SJSA1 (cell line): ENCODE data around the gene EOLA2. TPM values are rescaled to one million over a fixed set of nuclear protein-coding genes. Genes with fewer than 3 reads are reported as not detected.
"Not testable (repeated sequence)": the region's sequence is repeated elsewhere in the genome, so short reads cannot be mapped to it uniquely, and the experiment has no call there.

ENCODE experiments used
- DNase-seq, 2 experiments: peaks; one replicate each; pipeline ENCODE4 v3.0.0-alpha.2; 2015 to 2020; ENCODE audit warnings: low spot score in 2 of 2, low read depth in 1 of 2
- H3K27ac ChIP-seq: fragments of 250-450 bp; sonication (Bioruptor Pico); 2 replicates; pipeline ENCODE4 v1.5.1; 2020; ENCODE audit warnings: mild to moderate bottlenecking, moderate library complexity
- H3K27me3 ChIP-seq: fragments of 250-450 bp; sonication (Bioruptor Pico); replicated peaks from 2 replicates; pipeline ENCODE4 v1.5.1; 2020; ENCODE audit warnings: mild to moderate bottlenecking, moderate library complexity
- H3K36me3 ChIP-seq: fragments of 250-450 bp; sonication (Bioruptor Pico); 2 replicates; pipeline ENCODE4 v1.5.1; 2020; ENCODE audit warnings: mild to moderate bottlenecking
- H3K4me1 ChIP-seq: fragments of 250-450 bp; sonication (Bioruptor Pico); replicated peaks from 2 replicates; pipeline ENCODE4 v1.6.1; 2021; ENCODE audit warnings: mild to moderate bottlenecking
- H3K4me3 ChIP-seq: fragments of 250-450 bp; sonication (Bioruptor Pico); 2 replicates; pipeline ENCODE4 v1.5.1; 2020; ENCODE audit warnings: mild to moderate bottlenecking
- H3K9me3 ChIP-seq: fragments of 250-450 bp; sonication (Bioruptor Pico); replicated peaks from 2 replicates; pipeline ENCODE4 v1.5.1; 2020; ENCODE audit warnings: mild to moderate bottlenecking
- total RNA-seq: library from RNA; depleted of rRNA; stranded (reverse); fragments of >200 nt; shearing (Covaris generic); gene quantifications from 2 replicates; pipeline ENCODE4 v1.2.3, GENCODE V29; 2014; rRNA removed

EOLA2 gene
- total RNA-seq, 1 experiment from 2014 or later, result 23.6 TPM

- DNase-seq, H3K36me3 ChIP-seq, H3K27ac ChIP-seq, H3K27me3 ChIP-seq, H3K4me1 ChIP-seq, H3K9me3 ChIP-seq, H3K4me3 ChIP-seq: not testable (repeated sequence)
Measured at GRCh38 chrX:149924434-149924833, 13.9 kb downstream of the EOLA2 start.

- H3K27ac ChIP-seq, H3K9me3 ChIP-seq, DNase-seq, H3K4me3 ChIP-seq, H3K27me3 ChIP-seq, H3K36me3 ChIP-seq, H3K4me1 ChIP-seq: not testable (repeated sequence)
Measured at GRCh38 chrX:149923836-149924235, 14.5 kb downstream of the EOLA2 start.

- DNase-seq, result no peak
- Histone ChIP-seq H3K4me3 (no peak overlapping the region), H3K9me3 (no peaks in the 10 kb centered on the region), H3K36me3 (no peaks in the 10 kb centered on the region), H3K27ac (no peak overlapping the region), H3K27me3 (no peaks in the 10 kb centered on the region), H3K4me1 (no peaks in the 10 kb centered on the region)
Measured at GRCh38 chrX:149916745-149917392, 21.4 kb downstream of the EOLA2 start.

GRCh38 chrX:149910178-149910695, 28.1 kb downstream of the EOLA2 start:
- no peaks in the 10 kb centered on the region for H3K9me3 ChIP-seq
- no peaks in the 10 kb centered on the region for H3K36me3 ChIP-seq
- no peaks in the 10 kb centered on the region for H3K4me1 ChIP-seq
- no peak for DNase-seq
- no peak overlapping the region for H3K27ac ChIP-seq
- H3K27me3 ChIP-seq, result no peaks in the 10 kb centered on the region
- H3K4me3 ChIP-seq, result no peak overlapping the region

GRCh38 chrX:149909324-149910177, 28.7 kb downstream of the EOLA2 start:
- Histone ChIP-seq H3K4me3 (no peak overlapping the region), H3K27ac (no peak overlapping the region), H3K36me3 (no peaks in the 10 kb centered on the region), H3K9me3 (no peaks in the 10 kb centered on the region), H3K4me1 (no peaks in the 10 kb centered on the region), H3K27me3 (no peaks in the 10 kb centered on the region)
- DNase-seq, result no peak

GRCh38 chrX:149908727-149909126, 29.6 kb downstream of the EOLA2 start:
- DNase-seq, result no peak
- no peaks in the 10 kb centered on the region for H3K27me3 ChIP-seq
- no peaks in the 10 kb centered on the region for H3K9me3 ChIP-seq
- no peaks in the 10 kb centered on the region for H3K4me1 ChIP-seq
- H3K36me3 ChIP-seq, result no peaks in the 10 kb centered on the region
- H3K27ac ChIP-seq, result no peak overlapping the region
- no peak overlapping the region for H3K4me3 ChIP-seq

GRCh38 chrX:149908308-149908707, 30.0 kb downstream of the EOLA2 start:
- no peak overlapping the region for H3K4me3 ChIP-seq
- H3K27me3 ChIP-seq, result no peaks in the 10 kb centered on the region
- H3K27ac ChIP-seq, result no peak overlapping the region
- DNase-seq, result no peak
- H3K36me3 ChIP-seq, result no peaks in the 10 kb centered on the region
- no peaks in the 10 kb centered on the region for H3K4me1 ChIP-seq
- H3K9me3 ChIP-seq, result no peaks in the 10 kb centered on the region

- DNase-seq, result peak in 1 of 2 experiments; percentile 25
- no peaks in the 10 kb centered on the region for H3K4me1 ChIP-seq
- H3K36me3 ChIP-seq, result no peaks in the 10 kb centered on the region
- H3K27ac ChIP-seq, result no peak overlapping the region
- H3K4me3 ChIP-seq, result peak overlapping the region; percentile 21
- H3K9me3 ChIP-seq, result no peaks in the 10 kb centered on the region
- H3K27me3 ChIP-seq, result no peaks in the 10 kb centered on the region
Measured at GRCh38 chrX:149903889-149904748, 34.2 kb downstream of the EOLA2 start.

GRCh38 chrX:149898554-149898953, 39.7 kb downstream of the EOLA2 start:
- no peak overlapping the region for H3K27ac ChIP-seq
- no peaks in the 10 kb centered on the region for H3K27me3 ChIP-seq
- no peaks in the 10 kb centered on the region for H3K36me3 ChIP-seq
- no peaks in the 10 kb centered on the region for H3K4me1 ChIP-seq
- no peaks in the 10 kb centered on the region for H3K9me3 ChIP-seq
- no peak for DNase-seq
- H3K4me3 ChIP-seq, result no peak overlapping the region

- H3K4me1 ChIP-seq, H3K4me3 ChIP-seq, H3K27ac ChIP-seq, DNase-seq, H3K27me3 ChIP-seq, H3K36me3 ChIP-seq, H3K9me3 ChIP-seq: not testable (repeated sequence)
Measured at GRCh38 chrX:149890828-149891227, 47.5 kb downstream of the EOLA2 start.

Other genes starting within 250 kb of the EOLA2 start
- gene MAGEA11, start 226.4 kb downstream of the EOLA2 start, total RNA-seq, result not detected in 2 replicates
- gene HSFX1, start 164.4 kb downstream of the EOLA2 start, total RNA-seq, result 0.69 and 1.5 TPM in 2 replicates
- gene MAGEA9, start 156.6 kb downstream of the EOLA2 start, total RNA-seq, result not detected in 2 replicates
- gene MAGEA8, start 57.3 kb downstream of the EOLA2 start, total RNA-seq, result not detected in 2 replicates
- not detected in 2 replicates for gene HSFX4, start 8.9 kb downstream of the EOLA2 start, total RNA-seq